T-cell (primary cell): ENCODE results near the gene TXNDC8. TPM values are rescaled to one million over a fixed set of nuclear protein-coding genes. Genes with fewer than 3 reads are reported as not detected.

Source experiments
- ATAC-seq, 4 experiments: fragments of 200-7000 bp in 3 of 4; fragments of 150-1000 bp in 1 of 4; cut with Tn5 transposase; replicated peaks in 1 of 4; 1 replicate in 3 of 4; 2 replicates in 1 of 4; pipeline ENCODE4 v1.10.0; 2021; ENCODE audit warnings: moderate library complexity in 3 of 4, mild to moderate bottlenecking in 2 of 4, moderate number of reproducible peaks in 1 of 4
- CTCF ChIA-PET, 2 donors: fragments of 300-600 bp; sonication (Branson Sonifier 250); formaldehyde crosslinking; loops; one replicate each; lab custom pipeline; 2022; ENCODE audit warnings: antibody characterized with exemption in 2 of 2; lab: Charles Lee
- POLR2A ChIA-PET, 2 donors: fragments of 300-600 bp; sonication (Branson Sonifier 250); formaldehyde crosslinking; loops; one replicate each; lab custom pipeline; 2022; ENCODE audit warnings: antibody characterized with exemption in 2 of 2; lab: Charles Lee
- DNase-seq, 35 experiments: peaks; one replicate each; pipeline versions ENCODE4 v3.0.0 to v3.0.0-alpha.2; 2013 to 2023
- H3K27ac ChIP-seq: one replicate; pipeline ENCODE4 v1.5.1; 2013; ENCODE audit warnings: low read length
- H3K27me3 ChIP-seq, 2 experiments: replicated peaks in 1 of 2; 1 replicate in 1 of 2; 2 replicates in 1 of 2; pipeline versions ENCODE4 v1.6.1 to v1.7.0; 2013; ENCODE audit warnings: low read length in 1 of 2, mixed read lengths in 1 of 2; ENCODE audit not compliant: control insufficient read depth in 2 of 2, insufficient read depth in 2 of 2; ENCODE audit errors: extremely low read depth in 1 of 2
- H3K36me3 ChIP-seq, 2 donors: 1 replicate in 1 of 2; 2 replicates in 1 of 2; pipeline versions ENCODE4 v1.6.1 to v1.7.0; 2013; ENCODE audit warnings: low read length in 1 of 2; ENCODE audit not compliant: control insufficient read depth in 2 of 2, insufficient read depth in 1 of 2; ENCODE audit errors: extremely low read depth in 1 of 2
- H3K4me1 ChIP-seq, 2 experiments: 1 replicate in 1 of 2; 2 replicates in 1 of 2; pipeline versions ENCODE4 v1.6.1 to v1.7.0; 2013; ENCODE audit warnings: low read length in 2 of 2, mixed read lengths in 1 of 2; ENCODE audit not compliant: insufficient read depth in 2 of 2, control insufficient read depth in 1 of 2; ENCODE audit errors: extremely low read depth in 1 of 2
- H3K4me3 ChIP-seq, 2 donors: 1 replicate in 1 of 2; 2 replicates in 1 of 2; pipeline versions ENCODE4 v1.5.1 to v1.7.0; 2013; ENCODE audit warnings: mild to moderate bottlenecking in 2 of 2, low read length in 1 of 2, moderate library complexity in 1 of 2; ENCODE audit not compliant: control insufficient read depth in 1 of 2; ENCODE audit errors: extremely low read depth in 1 of 2
- H3K9me3 ChIP-seq: 2 replicates; pipeline ENCODE4 v1.7.0; 2013
- H3K27ac Mint-ChIP-seq, 2 donors: one replicate each; pipeline ENCODE4 v1.8.0; 2020 to 2021; ENCODE audit warnings: mild to moderate bottlenecking in 2 of 2, mixed read lengths in 2 of 2
- H3K27me3 Mint-ChIP-seq, 2 donors: one replicate each; pipeline ENCODE4 v1.8.0; 2021 to 2022; ENCODE audit warnings: mixed read lengths in 2 of 2
- H3K36me3 Mint-ChIP-seq: one replicate; pipeline ENCODE4 v1.8.0; 2021; ENCODE audit warnings: mixed read lengths
- H3K4me1 Mint-ChIP-seq, 3 donors: one replicate each; pipeline ENCODE4 v1.8.0; 2020 to 2022; ENCODE audit warnings: mixed read lengths in 3 of 3, mild to moderate bottlenecking in 1 of 3
- H3K4me3 Mint-ChIP-seq, 3 donors: one replicate each; pipeline ENCODE4 v1.8.0; 2020 to 2022; ENCODE audit warnings: mild to moderate bottlenecking in 3 of 3, mixed read lengths in 3 of 3, moderate library complexity in 3 of 3
- H3K9me3 Mint-ChIP-seq, 3 donors: one replicate each; pipeline ENCODE4 v1.8.0; 2020 to 2022; ENCODE audit warnings: mixed read lengths in 3 of 3
- WGBS: methylation state at CpG from one replicate; pipeline ENCODE4 v1.1.5; 2013; ENCODE audit warnings: missing lambda C conversion rate; ENCODE audit not compliant: insufficient coverage; 5-methylcytosine and 5-hydroxymethylcytosine counted together
- total RNA-seq, 35 experiments: library from RNA in 6 of 35; stranded (reverse) in 6 of 35; fragments of 120-200 nt in 1 of 35; gene quantifications; one replicate each; pipeline versions ENCODE4 v1.2.1 to v1.2.4 and lab custom pipeline; 2013 to 2026

The TXNDC8 gene
- total RNA-seq, 5 donors from 2014 or later (not counting 1 experiment from before 2014, with no cell fraction given): not detected

- Mint-ChIP-seq H3K27ac (no peak overlapping the region), H3K4me3 (no peak overlapping the region), H3K9me3 (no peaks in the 10 kb centered on the region), H3K36me3 (no peaks in the 10 kb centered on the region), H3K27me3 (peaks cover 7 to 9% of the 10 kb centered on the region in 2 donors), H3K4me1 (no peaks in the 10 kb centered on the region)
- Histone ChIP-seq H3K4me3 (no peak overlapping the region), H3K27ac (no peak overlapping the region), H3K9me3 (no peaks in the 10 kb centered on the region), H3K27me3 (peaks cover 0 to 12% of the 10 kb centered on the region in 2 experiments), H3K36me3 (no peaks in the 10 kb centered on the region), H3K4me1 (no peaks in the 10 kb centered on the region)
- 61% methylated on average over 2 of the region's 4 CpGs for WGBS
- ATAC-seq (no peak), DNase-seq (no peak)
- CTCF ChIA-PET: no interaction called here
- POLR2A ChIA-PET: no interaction called here
Observed at GRCh38 chr9:110282018-110282738, 55.5 kb downstream of the TXNDC8 start.

- no CpG with 5 or more reads among the region's 3 CpGs for WGBS
- DNase-seq: no peak
- Mint-ChIP-seq H3K27me3 (peaks cover 6 to 12% of the 10 kb centered on the region in 2 donors), H3K9me3 (no peaks in the 10 kb centered on the region), H3K4me3 (no peak overlapping the region), H3K27ac (no peak overlapping the region), H3K4me1 (no peaks in the 10 kb centered on the region), H3K36me3 (no peaks in the 10 kb centered on the region)
- CTCF ChIA-PET: no interaction called here
- POLR2A ChIA-PET: no interaction called here
- H3K27ac ChIP-seq: no peak overlapping the region
- H3K4me1 ChIP-seq: no peaks in the 10 kb centered on the region
- H3K9me3 ChIP-seq: no peaks in the 10 kb centered on the region
- H3K27me3 ChIP-seq: peaks cover 0 to 9% of the 10 kb centered on the region in 2 experiments
- no peak overlapping the region for H3K4me3 ChIP-seq
- H3K36me3 ChIP-seq: no peaks in the 10 kb centered on the region
- no peak for ATAC-seq
Observed at GRCh38 chr9:110278080-110278707, 59.5 kb downstream of the TXNDC8 start.

DNA sequence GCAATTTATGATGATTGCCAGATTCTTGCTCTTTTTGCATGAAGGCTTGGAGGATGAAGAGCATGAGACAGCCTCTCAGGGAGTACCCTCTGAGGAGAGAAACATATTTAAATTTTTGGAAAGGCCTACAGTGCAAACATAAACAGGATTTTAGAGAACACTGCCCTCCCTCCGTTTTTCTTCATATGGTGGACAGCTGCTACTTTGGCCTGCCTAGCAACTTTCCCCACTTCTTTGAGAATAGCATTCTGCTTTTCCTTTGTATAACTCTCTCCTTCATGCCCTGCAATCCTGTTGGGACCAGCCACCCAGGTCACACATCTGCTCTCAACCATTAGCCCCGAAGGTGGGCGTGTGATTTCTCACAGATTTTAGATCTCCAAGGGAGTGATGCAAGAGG lies 60.9 kb downstream of the TXNDC8 start:
- WGBS: no CpG with 5 or more reads among the region's 3 CpGs
- Mint-ChIP-seq H3K4me3 (no peak overlapping the region), H3K9me3 (no peaks in the 10 kb centered on the region), H3K4me1 (no peaks in the 10 kb centered on the region), H3K27ac (no peak overlapping the region), H3K27me3 (peaks cover 4 to 8% of the 10 kb centered on the region in 2 donors), H3K36me3 (no peaks in the 10 kb centered on the region)
- ATAC-seq (no peak), DNase-seq (no peak)
- Histone ChIP-seq H3K27me3 (peaks cover 0 to 5% of the 10 kb centered on the region in 2 experiments), H3K36me3 (no peaks in the 10 kb centered on the region), H3K9me3 (no peaks in the 10 kb centered on the region), H3K4me1 (no peaks in the 10 kb centered on the region), H3K27ac (no peak overlapping the region), H3K4me3 (no peak overlapping the region)
- POLR2A ChIA-PET: no interaction called here
- CTCF ChIA-PET: no interaction called here

DNA sequence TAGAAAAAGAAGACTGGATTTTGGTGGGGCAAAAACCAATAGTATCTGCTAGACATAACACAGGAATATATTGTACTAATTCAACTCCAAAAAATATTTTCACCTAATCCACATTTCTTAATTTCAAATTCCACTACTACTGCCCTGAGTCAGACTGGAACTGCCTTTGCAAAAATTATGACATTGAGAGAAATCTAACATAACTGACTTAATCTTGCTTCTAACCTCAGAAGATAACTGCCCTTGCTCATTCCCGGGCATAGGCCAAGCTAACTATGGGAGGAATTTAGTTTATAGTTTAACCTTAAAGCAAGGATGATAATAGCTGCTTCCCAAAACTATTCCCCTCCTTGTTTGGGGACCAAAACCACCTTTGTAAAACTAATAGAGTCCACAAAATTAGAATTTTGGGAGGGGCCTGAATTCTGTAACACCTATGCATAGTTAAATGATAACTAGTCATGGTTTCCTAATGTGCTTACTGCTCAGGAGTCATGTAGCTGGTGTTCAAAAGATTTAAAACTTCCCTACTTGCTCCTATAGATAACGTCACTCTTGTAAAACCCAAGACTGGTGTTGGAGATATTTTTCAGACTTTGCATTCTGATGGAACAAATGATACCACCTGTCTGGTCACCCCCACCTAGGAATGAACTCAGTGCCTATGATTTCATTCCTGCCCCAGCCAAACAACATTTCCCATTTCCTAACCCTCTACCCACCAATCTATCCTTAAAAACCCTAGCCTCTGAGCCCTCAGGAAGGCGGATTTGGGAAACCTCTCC lies 67.3 kb downstream of the TXNDC8 start:
- H3K4me3 Mint-ChIP-seq: no peak overlapping the region

GRCh38 chr9:110266795-110267194 lies 70.9 kb downstream of the TXNDC8 start:
- Histone ChIP-seq H3K4me3 (no peak overlapping the region), H3K4me1 (no peaks in the 10 kb centered on the region), H3K9me3 (no peaks in the 10 kb centered on the region), H3K36me3 (no peaks in the 10 kb centered on the region), H3K27me3 (peaks cover 0 to 2% of the 10 kb centered on the region in 2 experiments), H3K27ac (no peak overlapping the region)
- CTCF ChIA-PET: no interaction called here
- ATAC-seq: no peak
- Mint-ChIP-seq H3K27ac (no peak overlapping the region), H3K27me3 (no peaks in the 10 kb centered on the region), H3K9me3 (no peaks in the 10 kb centered on the region), H3K4me3 (no peak overlapping the region), H3K36me3 (no peaks in the 10 kb centered on the region), H3K4me1 (no peaks in the 10 kb centered on the region)
- no CpG with 5 or more reads among the region's 1 CpG for WGBS
- DNase-seq: no peak
- POLR2A ChIA-PET: no interaction called here

More for the DNA sequence above, 67.3 kb downstream of the TXNDC8 start:
- peaks cover 0 to 5% of the 10 kb centered on the region in 2 donors for H3K27me3 Mint-ChIP-seq
- no peaks in the 10 kb centered on the region for H3K4me1 Mint-ChIP-seq
- no peaks in the 10 kb centered on the region for H3K27me3 ChIP-seq
- POLR2A ChIA-PET: no interaction called here
- H3K9me3 ChIP-seq: no peaks in the 10 kb centered on the region
- no peaks in the 10 kb centered on the region for H3K36me3 Mint-ChIP-seq
- CTCF ChIA-PET: interaction anchor here (0.6 kb wide), 2 partner anchors 86 to 261 kb away, joined by 5 read pairs; no protein-coding TSS in a partner anchor
- H3K9me3 Mint-ChIP-seq: no peaks in the 10 kb centered on the region
- no peak for ATAC-seq
- H3K27ac ChIP-seq: no peak overlapping the region
- no peak overlapping the region for H3K27ac Mint-ChIP-seq
- no CpG with 5 or more reads among the region's 3 CpGs for WGBS
- H3K36me3 ChIP-seq: no peaks in the 10 kb centered on the region
- H3K4me3 ChIP-seq: no peak overlapping the region
- H3K4me1 ChIP-seq: no peaks in the 10 kb centered on the region
- DNase-seq: no peak

DNA sequence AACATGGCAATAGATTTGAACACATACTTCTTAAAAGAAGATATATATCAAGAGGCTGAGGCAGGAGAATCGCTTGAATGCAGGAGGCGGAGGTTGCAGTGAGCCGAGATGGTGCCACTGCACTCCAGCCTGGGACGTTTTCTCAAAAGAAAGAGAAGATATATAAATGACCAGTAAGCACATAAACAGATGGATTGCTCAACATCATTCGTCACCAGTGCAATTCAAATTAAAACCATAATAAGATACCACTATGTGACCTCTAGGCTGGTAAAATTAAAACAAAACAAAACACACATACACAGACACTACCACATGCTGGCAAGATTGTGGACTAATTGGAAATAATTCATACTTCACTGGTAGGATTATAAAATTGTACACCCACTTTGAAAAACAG lies 76.0 kb downstream of the TXNDC8 start:
- Histone ChIP-seq H3K9me3 (no peaks in the 10 kb centered on the region), H3K27me3 (peaks cover 0 to 2% of the 10 kb centered on the region in 2 experiments), H3K4me3 (no peak overlapping the region), H3K4me1 (peaks cover 0 to 11% of the 10 kb centered on the region in 2 experiments), H3K27ac (no peak overlapping the region), H3K36me3 (no peaks in the 10 kb centered on the region)
- ChIA-PET POLR2A (no interaction called here), CTCF (no interaction called here)
- peaks cover 8 to 9% (median 9%) of the 10 kb centered on the region in 3 donors for H3K4me1 Mint-ChIP-seq
- H3K9me3 Mint-ChIP-seq: no peaks in the 10 kb centered on the region
- no peak for DNase-seq
- H3K27ac Mint-ChIP-seq: no peak overlapping the region
- no peak for ATAC-seq
- no peak overlapping the region for H3K4me3 Mint-ChIP-seq
- no peaks in the 10 kb centered on the region for H3K27me3 Mint-ChIP-seq
- no peaks in the 10 kb centered on the region for H3K36me3 Mint-ChIP-seq
- WGBS: 92% methylated on average over 4 of the region's 5 CpGs
